ENCODE data around the gene CYP2J2. TPM values are rescaled to one million over a fixed set of nuclear protein-coding genes. Genes with fewer than 3 reads are reported as not detected.

Gene CYP2J2
- total RNA-seq, 1 experiment from 2014 or later, result 1.6 TPM

DNA sequence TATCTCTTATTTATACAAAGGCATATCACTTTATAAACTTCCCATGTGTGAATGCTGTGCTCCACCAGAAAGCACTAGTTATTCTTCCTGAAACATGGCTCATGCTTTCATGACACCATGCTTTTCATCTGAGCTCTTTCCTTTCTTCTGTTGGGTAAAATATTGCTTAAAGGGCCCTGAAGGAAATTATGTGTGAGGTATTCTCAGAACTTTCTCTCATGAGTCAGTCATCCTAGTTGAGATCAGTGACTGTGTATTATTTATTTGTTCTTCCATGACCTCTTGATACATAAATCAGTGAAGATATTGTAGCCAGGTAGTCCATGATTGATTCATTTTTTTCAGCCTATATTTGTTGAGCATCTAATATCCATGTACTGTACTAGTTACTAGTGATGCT, 54.8 kb downstream of the CYP2J2 start:
- no peak for TF ChIP-seq EZH2 (IDR thresholded peaks at IDR 0.05; ENCODE audit: low read depth)
- no peak for TF ChIP-seq CTCF (conservative IDR thresholded peaks at IDR 0.05)
- POLR2A ChIA-PET (ENCODE audit: unreplicated experiment), result interaction anchor here (0.7 kb wide), 1 partner anchor 1477 kb away, joined by 5 read pairs; no protein-coding TSS in a partner anchor

DNA sequence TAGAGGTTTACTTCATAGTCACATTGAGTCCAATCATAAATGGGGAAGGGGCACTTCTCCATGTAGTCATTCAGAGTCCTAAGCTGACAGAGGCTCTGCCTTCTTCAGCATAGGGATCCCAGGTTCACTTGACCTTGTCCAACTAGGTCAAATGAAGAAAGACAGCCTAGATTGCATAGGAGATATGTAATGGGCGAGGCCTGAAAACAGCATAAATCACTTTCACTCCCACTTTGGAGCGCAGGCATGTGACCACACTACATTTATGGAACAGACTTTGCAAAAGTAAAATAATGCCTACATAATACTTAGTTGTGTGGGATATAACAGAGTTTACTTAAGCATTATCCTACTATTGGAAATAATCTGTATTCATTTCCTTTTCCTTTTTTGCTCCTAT, 60.1 kb downstream of the CYP2J2 start:
- H3K79me2 ChIP-seq (ENCODE audit: low read depth), result no peaks in the 10 kb centered on the region
- TF ChIP-seq EZH2 (IDR thresholded peaks at IDR 0.05; ENCODE audit: low read depth) (no peak), CTCF (conservative IDR thresholded peaks at IDR 0.05) (no peak)
- H3K4me3 ChIP-seq, result no peak overlapping the region
- H2AFZ ChIP-seq, result no peak overlapping the region
- no peaks in the 10 kb centered on the region for H4K20me1 ChIP-seq (ENCODE audit: insufficient read depth)
- ChIA-PET CTCF (no interaction called here), POLR2A (ENCODE audit: unreplicated experiment) (no interaction called here)
- no TSS peak for BruUV-seq (replicated peaks)
- H3K27ac ChIP-seq, result no peak overlapping the region
- H3K36me3 ChIP-seq (ENCODE audit: low read depth), result peaks cover 25% of the 10 kb centered on the region
- H3K27me3 ChIP-seq (ENCODE audit: insufficient read depth, low read depth), result no peaks in the 10 kb centered on the region
- no peak overlapping the region for H3K4me2 ChIP-seq
- no peak for DNase-seq
- intact Hi-C loops (cut with micrococcal nuclease; ENCODE audit: unreplicated experiment), result no loop called here
- no peaks in the 10 kb centered on the region for H3K4me1 ChIP-seq (replicated peaks; ENCODE audit: insufficient read depth)
- H3F3A ChIP-seq (ENCODE audit: insufficient read depth, low read depth), result no peaks in the 10 kb centered on the region
- 0 out of 2 replicates have a peak, but pooled peaks cover 4% of the 10 kb centered on the region for H3K9me2 ChIP-seq (ENCODE audit: insufficient read depth)
- H3K9me3 ChIP-seq (ENCODE audit: insufficient read depth, low read depth), result no peaks in the 10 kb centered on the region

More for the DNA sequence above, 54.8 kb downstream of the CYP2J2 start:
- H3K4me2 ChIP-seq, result no peak overlapping the region
- no peak for DNase-seq
- H3K79me2 ChIP-seq (ENCODE audit: low read depth), result no peaks in the 10 kb centered on the region
- no peaks in the 10 kb centered on the region for H3F3A ChIP-seq (ENCODE audit: insufficient read depth, low read depth)
- peaks cover 20% of the 10 kb centered on the region for H3K36me3 ChIP-seq (ENCODE audit: low read depth)
- no peak overlapping the region for H3K27ac ChIP-seq
- 0 out of 2 replicates have a peak, but pooled peaks cover 3% of the 10 kb centered on the region for H3K9me2 ChIP-seq (ENCODE audit: insufficient read depth)
- H3K4me3 ChIP-seq, result no peak overlapping the region
- no peaks in the 10 kb centered on the region for H4K20me1 ChIP-seq (ENCODE audit: insufficient read depth)
- CTCF ChIA-PET, result no interaction called here
- H3K27me3 ChIP-seq (ENCODE audit: insufficient read depth, low read depth), result no peaks in the 10 kb centered on the region
- no peaks in the 10 kb centered on the region; the same call in 1 of the 2 replicates for H3K9me3 ChIP-seq (ENCODE audit: insufficient read depth, low read depth)
- intact Hi-C loops (cut with micrococcal nuclease; ENCODE audit: unreplicated experiment), result no loop called here
- H2AFZ ChIP-seq, result no peak overlapping the region
- no peaks in the 10 kb centered on the region for H3K4me1 ChIP-seq (replicated peaks; ENCODE audit: insufficient read depth)
- BruUV-seq (replicated peaks), result no TSS peak

DNA sequence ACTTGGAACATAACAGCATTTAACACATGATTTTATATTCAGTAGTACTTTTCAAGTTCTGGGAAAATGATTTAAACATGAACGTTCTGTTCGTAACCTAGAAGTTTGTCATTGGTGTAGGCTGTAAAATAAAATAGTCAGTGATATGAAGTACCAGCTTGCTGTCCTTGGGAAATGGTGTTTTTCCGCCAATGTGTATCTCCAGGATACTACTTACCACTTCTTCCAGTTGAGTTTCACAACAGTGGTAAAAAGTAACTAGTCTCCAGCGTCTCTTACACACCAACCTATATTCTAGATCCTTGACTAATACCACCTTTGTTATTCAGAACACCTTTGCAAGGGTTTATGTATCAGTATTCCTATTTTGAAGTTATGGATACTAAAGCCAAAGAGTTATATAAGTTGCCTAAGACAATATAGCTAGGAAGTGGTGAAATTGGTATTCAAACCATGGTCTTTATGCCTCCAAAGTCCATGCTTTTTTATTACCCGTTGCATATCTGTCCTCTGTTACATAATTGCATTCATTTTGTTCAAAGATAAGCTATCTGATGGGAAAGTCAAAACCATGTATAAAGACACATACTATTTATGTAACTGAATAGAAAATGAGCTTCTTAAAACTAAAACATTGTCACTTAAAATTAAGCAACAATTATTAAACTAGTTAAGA, 68.8 kb downstream of the CYP2J2 start:
- Histone ChIP-seq H3K79me2 (ENCODE audit: low read depth) (no peaks in the 10 kb centered on the region), H3K4me1 (replicated peaks; ENCODE audit: insufficient read depth) (no peaks in the 10 kb centered on the region), H3K4me3 (no peak overlapping the region), H3K27me3 (ENCODE audit: insufficient read depth, low read depth) (no peaks in the 10 kb centered on the region), H2AFZ (no peak overlapping the region), H3K4me2 (no peak overlapping the region), H3F3A (ENCODE audit: insufficient read depth, low read depth) (no peaks in the 10 kb centered on the region), H3K27ac (no peak overlapping the region), H3K9me3 (ENCODE audit: insufficient read depth, low read depth) (no peaks in the 10 kb centered on the region), H4K20me1 (ENCODE audit: insufficient read depth) (no peaks in the 10 kb centered on the region), H3K36me3 (ENCODE audit: low read depth) (peaks cover 6% of the 10 kb centered on the region; the same call in 1 of the 2 replicates), H3K9me2 (ENCODE audit: insufficient read depth) (no peaks in the 10 kb centered on the region)
- ChIA-PET POLR2A (ENCODE audit: unreplicated experiment) (no interaction called here), CTCF (interaction anchor here (0.6 kb wide), 1 partner anchor 688 kb away, joined by 3 read pairs; no protein-coding TSS in a partner anchor)
- TF ChIP-seq CTCF (conservative IDR thresholded peaks at IDR 0.05) (no peak), EZH2 (IDR thresholded peaks at IDR 0.05; ENCODE audit: low read depth) (no peak)
- DNase-seq, result no peak
- BruUV-seq (replicated peaks), result no TSS peak
- intact Hi-C loops (cut with micrococcal nuclease; ENCODE audit: unreplicated experiment), result no loop called here
